Activated T-cell treated with anti-CD3 and anti-CD28 coated beads for 48 hours (primary cell): Measurements from ENCODE around the gene ISM1.
A peak's percentile ranks its signal among the peaks of the same experiment; 100 is the strongest.

Experiments used
- DNase-seq: peaks from one replicate; pipeline ENCODE4 v3.0.0-alpha.2; 2020; ENCODE audit warnings: low read depth

Gene ISM1

DNA sequence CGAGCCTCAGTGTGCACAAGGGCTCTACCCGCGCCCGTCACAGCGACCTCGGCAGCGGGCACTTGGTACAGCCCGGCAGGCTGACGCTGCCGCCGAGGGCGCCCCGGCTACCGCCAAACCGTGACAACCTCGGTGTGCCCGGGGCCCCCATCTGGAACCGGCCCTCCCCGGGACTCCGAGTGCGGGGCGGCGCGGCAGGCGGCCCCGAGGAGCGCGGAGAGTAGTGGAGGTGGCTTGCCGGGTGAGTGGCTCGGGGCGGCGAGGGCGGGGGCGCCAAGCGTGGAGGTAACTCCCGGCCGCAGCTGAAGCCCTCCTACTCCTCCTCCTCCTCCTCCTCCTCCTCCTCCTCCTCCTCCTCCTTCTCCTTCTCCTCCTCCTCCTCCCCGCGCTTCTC, at the start of gene ISM1:
TSS of gene ISM1 (plus strand) at position 371 of the 394 bp plus-strand sequence. CDS start 503 bp downstream, outside the sequence.
- DNase-seq, result peak; percentile 27

DNA sequence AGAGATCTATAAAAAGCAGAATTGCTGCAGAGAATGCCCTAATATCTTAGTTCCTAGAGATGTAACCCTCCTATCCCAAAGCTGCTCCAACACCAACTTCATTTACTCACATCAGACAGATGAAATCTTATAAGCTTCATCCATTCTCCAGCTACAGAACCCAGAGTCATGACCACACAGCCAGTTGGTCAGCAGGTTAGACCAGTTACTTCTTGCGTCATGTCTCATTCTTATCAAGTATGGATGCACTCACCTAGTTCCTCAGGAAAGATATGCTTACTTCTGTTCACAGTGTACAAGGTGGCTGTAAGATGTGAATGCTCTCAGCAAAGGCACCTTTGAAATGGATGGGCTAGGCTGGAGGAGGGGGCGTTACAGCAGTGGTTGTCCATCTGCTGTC, 47.9 kb upstream of the ISM1 start:
- DNase-seq, result no peak

DNA sequence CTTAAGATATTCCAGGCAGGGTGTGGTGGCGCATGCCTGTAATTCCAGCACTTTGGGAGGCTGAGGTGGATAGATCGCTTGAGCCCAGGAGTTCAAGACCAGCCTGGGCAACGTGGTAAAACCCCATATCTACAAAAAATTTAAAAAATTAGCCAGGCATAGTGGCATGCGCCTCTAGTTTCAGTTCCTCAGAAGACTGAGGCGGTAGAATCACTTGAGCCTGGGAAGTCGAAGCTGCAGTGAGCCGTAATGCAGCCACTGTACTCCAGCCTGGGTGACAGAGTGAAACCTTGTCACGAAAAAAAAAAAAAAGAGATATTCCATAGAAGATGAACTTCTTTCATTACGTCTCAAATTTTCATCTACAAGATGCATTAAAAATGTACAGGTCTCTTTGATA, 46.7 kb upstream of the ISM1 start:
- no peak for DNase-seq

DNA sequence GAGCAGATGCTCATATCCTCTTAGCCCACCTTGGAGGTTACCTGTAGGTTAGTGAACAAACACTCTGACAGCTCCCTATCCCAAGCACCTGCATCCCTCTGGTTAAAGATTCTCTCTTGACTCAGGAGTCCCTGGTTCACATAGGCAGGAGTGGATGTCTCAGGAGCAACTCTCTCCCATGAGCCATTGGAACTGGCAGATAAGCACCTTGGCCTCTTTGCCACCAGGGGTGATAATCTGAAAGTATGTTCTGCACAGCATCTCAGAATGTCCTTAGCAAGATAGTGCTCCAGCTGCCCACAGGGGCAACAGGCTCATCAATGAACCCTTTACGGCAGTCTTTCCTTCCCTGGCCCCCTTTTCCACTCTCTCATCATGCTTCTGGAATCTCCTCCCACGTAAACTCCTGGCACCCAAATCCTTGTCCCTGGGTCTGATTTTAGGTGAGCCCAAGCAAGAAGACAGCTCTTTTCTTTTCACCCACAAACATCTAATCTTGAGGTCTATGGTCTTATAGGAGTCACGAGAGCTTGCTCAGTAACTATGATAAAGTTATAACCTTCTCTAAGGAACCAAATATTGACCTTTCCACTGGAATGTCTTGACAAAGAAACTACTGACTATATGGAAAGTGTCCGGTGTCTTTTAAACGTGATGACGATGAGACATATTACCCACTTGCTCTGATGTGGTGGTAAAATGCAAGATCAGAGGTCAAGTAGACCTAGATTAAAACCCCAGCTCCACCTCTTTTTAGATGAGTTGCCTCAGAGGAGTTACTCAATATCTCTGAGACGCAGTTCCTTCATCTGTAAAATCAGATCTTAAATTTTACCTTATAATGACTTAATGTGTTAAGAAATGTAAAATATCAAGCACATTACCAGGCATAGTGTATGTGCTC, 39.8 kb upstream of the ISM1 start:
- no peak for DNase-seq

DNA sequence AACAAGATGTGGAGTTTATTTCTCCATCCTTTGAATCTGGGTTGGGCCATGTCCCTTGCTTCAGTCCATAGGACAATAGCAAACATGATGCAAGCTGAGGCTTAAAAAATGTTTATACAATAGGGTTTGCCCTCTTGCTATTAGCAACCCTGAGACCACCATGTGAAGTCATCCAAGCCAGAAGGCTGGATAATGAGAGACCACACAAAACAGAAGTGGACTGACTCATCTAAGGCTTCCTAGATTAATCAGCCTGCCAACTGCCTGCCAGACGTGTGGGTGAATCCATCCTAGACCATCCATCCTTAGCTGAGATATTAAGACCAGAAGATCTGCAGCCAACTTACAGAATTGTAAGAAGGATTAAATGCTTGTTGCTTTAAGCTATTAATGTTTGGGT, 38.1 kb upstream of the ISM1 start:
- DNase-seq, result peak; percentile 10

DNA sequence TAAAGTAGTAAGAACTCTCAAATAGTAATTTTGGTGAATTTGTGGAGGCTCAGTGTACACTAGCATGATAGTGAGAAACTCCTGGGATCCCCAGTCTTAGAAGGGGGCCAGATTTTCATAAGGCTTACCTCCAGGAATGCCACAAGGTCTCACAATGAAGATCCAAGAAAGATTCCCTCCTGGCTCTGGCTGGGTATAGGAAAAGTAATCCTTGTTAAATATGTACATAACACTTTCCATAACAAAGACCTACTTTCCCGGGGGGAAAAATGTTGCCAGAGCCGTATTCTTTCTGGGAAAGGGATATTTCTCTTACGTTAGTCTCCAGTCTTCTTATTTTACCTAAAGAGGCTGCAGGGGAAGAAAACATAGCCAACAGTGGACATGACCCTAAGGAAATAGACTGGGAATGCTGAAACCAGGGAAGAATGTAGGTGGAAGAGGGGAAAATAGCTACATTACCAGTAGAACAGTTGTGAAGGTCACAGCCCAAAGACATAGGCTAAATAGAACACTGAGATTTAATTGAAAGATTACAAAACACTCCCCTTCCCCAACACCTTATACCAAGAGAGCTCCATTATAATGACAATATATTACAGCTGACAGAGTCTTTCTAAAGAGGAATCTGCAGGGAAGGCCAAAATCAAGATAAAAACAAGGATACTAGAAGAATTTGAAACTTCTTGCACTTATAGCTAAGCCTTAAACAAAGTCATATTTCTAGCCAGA, 34.9 kb upstream of the ISM1 start:
- DNase-seq, result no peak

DNA sequence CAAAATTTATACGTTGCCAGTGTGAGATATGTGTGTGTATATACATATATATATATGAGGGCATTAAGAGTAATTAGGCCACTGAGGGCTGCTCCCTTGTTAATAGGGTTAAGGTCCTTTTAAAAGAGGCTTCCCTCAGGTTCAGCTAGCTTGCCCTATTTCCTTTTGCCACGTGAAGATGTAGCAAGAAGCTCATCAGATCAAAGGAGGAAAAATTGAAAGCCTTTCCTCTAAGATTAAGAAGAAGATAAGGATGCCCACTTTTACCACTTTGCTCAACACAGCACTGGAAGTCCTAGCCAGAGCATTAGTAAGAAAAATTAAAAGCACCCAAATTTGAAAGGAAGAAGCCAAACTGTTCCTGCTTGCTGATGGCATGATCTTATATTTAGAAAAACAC, 33.2 kb upstream of the ISM1 start:
- no peak for DNase-seq

DNA sequence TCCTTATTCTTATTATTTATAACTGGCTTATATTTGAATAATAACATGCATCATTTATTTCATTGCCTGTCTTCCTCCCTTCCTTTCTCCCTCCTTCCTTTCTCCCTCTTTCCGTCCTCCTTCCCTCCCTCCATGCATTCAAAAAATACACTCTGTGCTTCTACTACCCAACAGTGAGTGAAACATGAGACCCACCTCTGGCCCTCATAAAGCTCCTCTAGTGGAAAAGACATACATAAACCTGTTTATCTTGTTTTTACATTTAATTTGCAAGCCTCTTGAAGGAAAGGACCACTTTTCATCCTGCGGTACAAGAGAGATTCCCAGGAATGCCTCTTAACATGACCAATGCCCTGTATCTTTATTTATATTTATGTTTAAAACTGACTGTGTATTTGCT, 21.8 kb upstream of the ISM1 start:
- DNase-seq, result no peak

DNA sequence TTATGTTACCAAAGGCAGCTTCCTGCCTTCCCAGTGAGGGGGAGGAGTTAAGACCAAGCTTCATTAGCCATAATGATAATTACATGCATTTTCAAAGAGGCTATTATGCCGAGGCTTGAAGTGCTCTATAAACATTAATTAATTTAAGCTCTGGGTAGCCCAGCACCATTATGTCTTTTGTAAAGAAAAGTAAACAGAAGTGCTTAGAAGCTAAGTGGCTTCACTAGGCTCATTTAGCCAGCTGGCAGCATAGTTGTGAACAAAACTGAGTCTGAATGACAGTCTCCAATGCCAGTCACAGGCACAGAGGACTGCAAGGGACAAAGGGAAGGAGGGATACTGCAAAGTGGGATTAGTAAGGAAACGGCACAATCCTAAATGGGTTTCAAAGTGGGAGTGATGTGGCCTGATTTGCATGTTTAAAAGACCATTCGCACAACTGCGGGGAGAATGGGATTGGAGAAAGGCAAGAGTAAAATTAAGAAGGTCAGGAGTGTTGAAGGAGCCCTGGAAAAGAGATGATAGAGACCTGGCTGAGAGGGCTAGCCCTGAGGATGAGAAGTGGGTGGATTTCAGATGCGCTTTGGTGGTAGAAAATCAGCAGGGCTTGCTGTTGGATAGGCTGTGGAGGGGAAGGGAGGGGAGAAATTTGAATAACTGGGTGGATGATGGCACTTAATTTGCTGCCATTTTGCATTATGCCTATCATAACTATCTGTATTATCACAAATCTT, 20.1 kb upstream of the ISM1 start:
- DNase-seq, result no peak

DNA sequence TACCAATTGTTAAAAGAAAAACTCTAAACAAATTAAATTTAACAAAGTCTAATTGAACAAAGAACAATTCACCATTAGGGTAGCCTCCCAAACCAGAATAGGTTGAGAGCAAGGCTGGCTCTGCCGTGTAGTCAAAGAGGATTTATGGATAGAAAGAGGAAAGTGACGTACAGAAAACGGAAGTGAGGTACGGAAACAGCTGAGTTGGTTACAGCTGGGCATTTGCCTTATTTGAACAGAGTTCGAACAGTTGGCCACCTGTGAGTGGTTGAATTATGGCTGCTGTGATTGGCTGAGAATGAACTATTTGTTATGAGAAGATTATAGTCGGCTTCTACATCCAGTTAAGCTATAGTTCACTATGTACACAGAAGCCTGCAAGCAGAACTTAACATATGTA, 18.5 kb upstream of the ISM1 start:
- DNase-seq, result no peak

DNA sequence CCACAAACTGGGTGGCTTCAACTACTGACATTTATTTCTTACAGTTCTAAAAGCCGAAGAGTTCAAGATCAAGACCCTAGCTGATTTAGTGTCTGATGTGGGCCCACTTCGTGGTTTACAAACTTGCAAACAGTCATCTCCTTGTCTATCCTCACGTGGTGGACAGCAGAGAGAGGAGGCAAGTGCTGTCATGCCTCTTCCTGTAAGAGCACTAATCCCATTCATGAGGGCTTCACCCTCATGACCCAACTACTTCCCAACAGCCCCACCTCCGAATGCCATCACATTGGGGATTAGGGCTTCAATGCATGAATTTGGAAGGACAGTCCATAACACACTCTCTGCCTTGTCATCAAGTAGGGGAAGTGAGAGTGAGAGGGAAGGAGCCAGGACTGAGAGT, 15.6 kb upstream of the ISM1 start:
- no peak for DNase-seq

DNA sequence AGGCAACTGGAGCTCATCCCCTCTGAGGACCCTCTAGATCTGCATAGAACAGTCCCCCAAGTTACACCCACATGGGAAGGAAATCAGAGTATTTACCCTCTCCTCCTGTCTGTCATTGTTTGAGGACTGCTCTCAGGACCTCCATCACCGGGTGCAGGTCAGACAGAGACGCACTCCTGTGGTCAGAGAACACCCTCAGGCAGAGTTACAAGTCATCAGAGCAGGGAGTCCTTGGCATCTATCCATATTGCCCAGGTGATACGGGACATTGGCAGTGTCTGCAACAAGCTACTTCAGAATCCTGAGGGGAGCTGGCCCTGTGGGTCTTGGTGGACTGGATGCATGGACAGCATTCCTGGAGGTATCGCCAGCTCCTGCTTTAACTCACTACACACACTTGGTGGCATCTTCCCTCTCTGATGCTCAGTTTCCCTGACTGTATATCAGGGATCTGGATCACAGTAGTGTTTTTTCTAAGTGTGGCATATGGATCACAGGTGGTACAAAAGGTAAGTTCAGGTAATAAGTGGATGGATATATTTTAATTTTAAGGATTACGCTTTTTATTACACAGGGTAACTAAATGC, 15.1 kb upstream of the ISM1 start:
- DNase-seq, result no peak

DNA sequence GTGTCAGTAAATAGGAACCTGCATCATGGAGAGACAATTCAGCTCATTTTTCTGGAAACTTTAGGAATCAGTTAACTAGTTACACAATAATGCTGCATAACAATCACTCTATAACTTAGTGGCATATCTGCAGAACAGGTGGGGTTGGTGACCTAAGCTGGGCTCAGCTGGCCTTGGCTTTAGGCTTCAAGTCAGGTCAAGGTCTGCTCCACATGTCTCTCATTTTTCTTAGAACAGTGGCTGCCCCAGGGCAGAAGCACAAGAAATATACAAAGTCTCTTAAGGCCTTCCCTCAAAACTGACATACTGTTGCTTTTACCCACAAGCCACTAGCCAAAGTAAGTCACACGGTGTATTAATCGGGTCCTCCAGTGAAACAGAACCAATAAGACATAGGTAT, 14.1 kb upstream of the ISM1 start:
- DNase-seq, result no peak

DNA sequence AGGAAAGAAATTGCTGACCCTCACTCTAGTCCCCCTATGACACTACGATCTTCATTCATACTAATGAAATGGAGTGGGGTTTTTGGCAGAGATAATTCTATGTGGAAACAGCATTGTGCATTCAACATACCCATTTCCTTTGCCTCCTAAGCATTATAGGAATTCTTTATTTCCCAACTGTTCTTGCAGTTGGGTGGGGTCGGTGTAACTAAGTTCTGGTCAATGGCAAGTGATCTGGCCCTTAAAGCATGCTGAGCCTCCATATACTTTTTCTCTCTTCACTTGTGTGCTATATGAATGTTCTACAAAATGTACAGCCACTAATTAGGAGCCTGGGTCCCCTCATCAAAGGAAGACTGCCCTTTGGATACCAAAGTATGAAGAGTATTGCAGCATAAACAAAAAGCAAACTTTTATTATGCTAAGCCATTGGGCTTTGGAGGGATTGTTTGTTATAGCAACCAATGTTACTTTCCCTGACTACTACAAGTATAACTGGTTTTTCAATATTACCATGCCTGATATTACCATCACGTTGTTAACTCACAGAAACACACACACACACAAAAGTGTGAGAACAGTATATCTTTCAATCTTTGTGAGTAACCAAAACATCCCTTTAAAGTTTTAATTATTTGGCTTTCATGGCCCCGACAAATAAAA, 9.0 kb upstream of the ISM1 start:
- DNase-seq, result no peak

DNA sequence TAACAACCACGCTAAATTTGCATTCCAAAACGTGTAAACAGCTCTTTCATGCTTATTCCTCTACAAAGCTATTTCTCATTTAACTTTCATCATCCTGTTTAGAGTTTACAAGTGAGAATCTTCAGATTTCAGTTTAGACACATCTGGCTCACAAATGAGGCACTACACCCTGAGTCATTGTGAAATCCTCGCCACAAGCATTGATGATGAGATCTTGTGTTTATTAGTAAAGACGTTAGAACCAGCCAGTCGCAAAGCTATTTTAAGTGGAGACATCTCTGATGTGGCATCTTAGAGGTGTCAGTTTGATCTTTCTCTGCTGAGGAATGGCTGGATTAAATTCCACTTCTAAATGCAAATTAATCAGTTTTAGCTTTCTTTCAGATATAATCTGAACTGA, 8.3 kb upstream of the ISM1 start:
- no peak for DNase-seq

DNA sequence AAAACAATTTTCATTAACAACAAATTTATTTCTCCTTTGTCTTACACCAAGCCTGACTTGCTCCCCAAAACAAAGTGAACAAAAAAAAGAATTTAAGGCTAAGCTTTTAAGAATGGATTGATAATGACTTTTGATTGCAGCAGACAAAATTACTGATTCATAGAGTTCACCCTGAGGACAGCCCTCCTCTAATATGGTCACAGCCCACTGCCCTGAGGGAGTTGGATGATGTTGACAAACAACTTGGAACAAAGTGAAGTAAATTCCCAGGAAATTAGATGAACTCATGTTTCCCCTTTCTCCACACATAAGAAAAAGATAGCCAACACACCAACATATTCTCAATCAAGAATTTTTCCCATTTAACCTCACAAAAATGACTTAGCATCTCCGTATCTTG, 7.7 kb upstream of the ISM1 start:
- DNase-seq, result no peak

DNA sequence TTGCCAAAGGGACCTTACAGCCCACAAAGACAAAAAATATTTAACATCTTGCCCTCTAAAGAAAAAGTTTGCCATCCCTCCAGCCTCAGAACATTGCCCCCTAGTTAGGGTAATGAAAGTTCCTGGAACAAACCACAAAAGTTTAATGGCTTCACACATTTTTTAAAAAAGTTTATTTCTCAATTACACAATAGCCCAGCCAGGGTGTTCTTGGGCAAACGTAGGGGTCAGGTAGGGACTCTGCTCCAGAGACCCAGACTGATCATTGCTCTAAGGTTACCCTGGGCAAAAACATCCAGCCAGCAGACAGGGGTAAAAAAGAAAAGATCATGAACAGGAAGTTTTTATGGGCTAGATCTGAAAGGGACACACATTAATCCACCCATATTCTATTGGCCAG, 4.5 kb upstream of the ISM1 start:
- no peak for DNase-seq

DNA sequence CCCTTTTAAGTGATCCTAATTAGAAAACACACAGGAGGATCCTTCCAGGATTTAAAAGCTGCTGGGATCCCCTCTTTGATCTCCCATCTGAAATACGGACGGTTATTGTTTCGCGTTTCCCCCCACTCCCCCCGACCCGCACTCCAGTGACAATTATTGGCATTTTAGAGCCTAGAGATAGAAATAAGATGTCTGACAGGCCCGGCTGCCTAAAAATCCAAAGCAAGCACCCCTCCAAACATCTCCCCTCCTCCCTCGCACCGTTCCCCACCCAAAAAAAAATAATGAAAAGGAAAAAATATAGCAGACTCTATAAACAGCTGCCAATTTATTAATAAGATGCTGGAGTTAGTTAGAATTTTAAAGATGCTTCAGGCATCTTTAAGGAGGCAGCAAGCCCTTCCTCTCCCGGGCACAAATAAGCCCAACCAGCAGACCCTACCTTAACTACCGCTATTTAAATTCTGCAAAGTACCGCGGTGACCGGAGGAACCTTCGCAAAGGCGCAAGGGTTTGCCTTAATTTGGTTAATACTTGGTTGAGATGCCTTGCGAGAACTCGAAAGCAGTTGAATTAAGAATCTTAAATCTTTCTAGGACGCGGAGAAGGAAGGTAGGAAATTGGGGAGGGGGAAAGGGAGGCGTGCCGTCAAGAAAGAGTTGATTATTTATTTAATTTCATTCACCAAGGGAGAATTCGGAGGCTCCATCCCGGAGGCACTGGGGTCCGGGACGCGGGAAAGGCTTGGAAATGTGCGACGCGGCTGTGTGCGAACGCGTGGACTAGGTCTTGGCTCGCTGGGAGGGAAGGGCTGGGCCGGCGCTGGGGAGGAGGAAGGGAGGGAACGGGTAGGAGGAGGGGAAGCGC, 1.5 kb upstream of the ISM1 start:
- no peak for DNase-seq

DNA sequence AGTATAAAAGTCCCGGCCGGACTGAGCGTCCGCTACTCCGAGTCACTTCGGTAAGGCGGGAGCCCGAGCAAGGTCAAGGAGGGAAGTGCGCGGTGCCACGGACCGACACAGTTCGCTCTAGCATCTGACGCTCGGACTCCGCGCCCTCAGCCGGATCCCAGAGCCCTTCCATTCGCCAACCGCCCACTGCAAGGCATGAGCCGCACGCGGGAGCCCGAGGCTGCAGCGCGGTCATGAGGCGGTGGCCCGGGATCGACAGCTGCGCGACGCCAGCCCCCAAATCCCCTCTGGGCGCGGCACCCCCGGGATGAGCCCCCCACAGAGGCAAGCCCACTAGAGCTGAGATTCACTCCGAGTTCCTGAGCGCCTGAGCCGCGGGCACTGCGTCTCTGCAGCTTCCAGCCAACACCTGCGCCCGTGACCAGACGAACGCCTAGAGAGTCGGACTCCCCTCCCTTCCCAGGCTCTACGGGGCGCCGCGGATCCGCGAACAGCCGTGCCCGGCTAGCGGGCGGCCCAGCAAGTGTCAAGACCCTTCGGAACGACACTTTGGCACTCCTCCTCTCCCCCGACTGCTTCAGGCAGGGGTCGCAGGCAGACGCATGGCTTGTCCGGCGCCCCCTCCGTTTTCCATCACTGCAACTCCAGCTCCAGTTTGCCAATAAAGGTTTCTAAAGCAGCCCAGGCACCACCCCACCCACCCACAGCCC, 725 bp upstream of the ISM1 start:
- DNase-seq, result peak; percentile 21

DNA sequence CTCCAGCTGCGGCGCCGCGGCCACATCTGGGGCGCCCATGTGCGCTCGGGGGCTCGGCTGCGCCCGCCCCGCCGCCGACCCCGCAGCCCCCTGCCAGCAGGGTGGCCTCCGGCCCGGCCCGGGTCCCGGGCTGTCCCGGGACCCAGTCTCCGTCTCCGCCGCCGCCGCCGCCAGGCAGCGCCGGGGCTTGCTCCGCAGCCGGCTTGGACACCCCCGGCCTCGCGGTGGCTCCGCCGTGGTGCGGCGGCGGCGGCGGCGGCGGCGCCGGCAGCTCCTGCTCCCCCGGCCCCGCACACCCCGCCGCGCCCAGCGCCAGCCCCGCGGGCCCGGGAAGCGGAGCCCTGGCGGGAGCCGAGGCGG, 219 bp downstream of the ISM1 start:
- DNase-seq, result no peak
